Measurements from ENCODE around the gene SP100.
A peak's percentile ranks its signal among the peaks of the same experiment; 100 is the strongest.
"Not testable (repeated sequence)": the region's sequence is repeated elsewhere in the genome, so short reads cannot be mapped to it uniquely, and the experiment has no call there.

Gene SP100

GRCh38 chr2:230416061-230416721 is at the start of gene SP100:
Gene SP100 (plus strand): TSS chr2:230416201. CDS start chr2:230416297, 96 bp downstream.
- DNase-seq: no peak

- no peak for DNase-seq
Observed at GRCh38 chr2:230382108-230382507, 33.9 kb upstream of the SP100 start.

- DNase-seq: no peak
Observed at GRCh38 chr2:230383453-230383852, 32.5 kb upstream of the SP100 start.

GRCh38 chr2:230384986-230385385 is 31.0 kb upstream of the SP100 start:
- DNase-seq: no peak

GRCh38 chr2:230394301-230394700 is 21.7 kb upstream of the SP100 start:
- no peak for DNase-seq

GRCh38 chr2:230398698-230399097 is 17.3 kb upstream of the SP100 start:
- not testable (repeated sequence) for DNase-seq

- DNase-seq: no peak
Observed at GRCh38 chr2:230400041-230400440, 16.0 kb upstream of the SP100 start.

GRCh38 chr2:230400454-230400853 is 15.5 kb upstream of the SP100 start:
- no peak for DNase-seq

GRCh38 chr2:230401026-230401425 is 15.0 kb upstream of the SP100 start:
- not testable (repeated sequence) for DNase-seq

GRCh38 chr2:230403746-230404145 is 12.3 kb upstream of the SP100 start:
- no peak for DNase-seq

GRCh38 chr2:230405824-230406223 is 10.2 kb upstream of the SP100 start:
- no peak for DNase-seq

GRCh38 chr2:230408244-230408842 is 7.7 kb upstream of the SP100 start:
- DNase-seq: no peak

- DNase-seq: not testable (repeated sequence)
Observed at GRCh38 chr2:230409316-230409715, 6.7 kb upstream of the SP100 start.

- DNase-seq: no peak
Observed at GRCh38 chr2:230410263-230410662, 5.7 kb upstream of the SP100 start.

- DNase-seq: no peak
Observed at GRCh38 chr2:230410861-230411569, 5.0 kb upstream of the SP100 start.

- peak; percentile 1 for DNase-seq
Observed at GRCh38 chr2:230411570-230412370, 4.2 kb upstream of the SP100 start.

GRCh38 chr2:230412371-230412711 is 3.7 kb upstream of the SP100 start:
- no peak for DNase-seq

GRCh38 chr2:230412846-230413245 is 3.2 kb upstream of the SP100 start:
- no peak for DNase-seq

- DNase-seq: no peak
Observed at GRCh38 chr2:230413479-230413878, 2.5 kb upstream of the SP100 start.

GRCh38 chr2:230414302-230414701 is 1.7 kb upstream of the SP100 start:
- DNase-seq: no peak

GRCh38 chr2:230417436-230417835 is 1.4 kb downstream of the SP100 start:
- DNase-seq: no peak

- no peak for DNase-seq
Observed at GRCh38 chr2:230418341-230419016, 2.5 kb downstream of the SP100 start.

- no peak for DNase-seq
Observed at GRCh38 chr2:230419181-230419580, 3.2 kb downstream of the SP100 start.

Data from NCI-H524 treated with DMSO at 0.1 percent for 48 hours (cell line).